Daoy (cell line): ENCODE results near the gene TMEM106C. TPM values are rescaled to one million over a fixed set of nuclear protein-coding genes. Genes with fewer than 3 reads are reported as not detected.
"Not testable (repeated sequence)": the region's sequence is repeated elsewhere in the genome, so short reads cannot be mapped to it uniquely, and the experiment has no call there.

Experiments used
- DNase-seq: peaks from one replicate; pipeline ENCODE4 v3.0.0-alpha.2; 2015; ENCODE audit warnings: low read depth
- total RNA-seq: library from RNA; depleted of rRNA; stranded (reverse); fragments of >200 nt; shearing (Covaris generic); gene quantifications from 2 replicates; pipeline ENCODE4 v1.2.3, GENCODE V29; 2014

The TMEM106C gene
- total RNA-seq, 1 experiment from 2014 or later: 181 TPM

DNA sequence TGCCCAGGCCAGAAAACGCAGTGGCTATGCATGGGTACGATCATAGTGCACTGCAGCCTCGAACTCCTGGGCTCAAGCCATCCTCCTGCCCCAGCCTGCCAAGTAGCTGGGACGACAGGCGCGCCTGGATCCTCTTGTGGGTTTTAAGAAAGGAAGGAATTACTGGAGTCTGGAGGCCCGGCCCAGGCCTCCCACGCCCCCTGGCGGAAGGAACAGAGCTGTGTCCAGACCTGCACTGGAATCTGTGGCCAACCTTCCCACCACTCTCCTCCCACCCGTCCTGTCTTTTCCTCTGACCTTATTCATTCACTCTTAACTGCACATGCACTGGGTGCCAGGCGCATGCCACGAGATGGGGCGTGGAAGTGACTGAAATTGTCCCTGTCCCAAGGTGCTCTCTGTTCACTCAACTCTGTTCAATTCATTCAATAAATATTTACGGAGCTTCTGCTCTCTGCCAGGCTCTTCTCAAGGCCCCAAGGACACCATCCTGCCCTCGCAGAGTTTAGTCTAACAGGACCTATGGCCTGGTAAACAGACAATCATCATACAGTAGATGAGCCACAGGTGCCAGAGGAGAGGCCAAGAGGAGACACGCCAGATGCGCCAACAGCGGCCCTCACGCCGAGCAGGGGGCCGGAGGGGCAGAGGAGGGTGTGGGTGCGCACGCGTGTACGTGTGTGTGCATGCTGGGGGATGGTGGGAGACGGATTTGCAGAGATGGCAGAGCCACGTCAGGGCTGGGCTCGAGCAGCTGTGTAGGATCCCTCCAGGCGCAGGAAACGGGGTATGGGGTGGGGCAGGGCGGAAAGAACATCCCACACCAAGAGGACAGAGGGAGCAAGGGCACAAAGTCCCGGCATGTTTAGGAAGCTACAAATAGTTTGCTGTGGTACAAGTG, 13.7 kb upstream of the TMEM106C start:
- peak; percentile 79 for DNase-seq

DNA sequence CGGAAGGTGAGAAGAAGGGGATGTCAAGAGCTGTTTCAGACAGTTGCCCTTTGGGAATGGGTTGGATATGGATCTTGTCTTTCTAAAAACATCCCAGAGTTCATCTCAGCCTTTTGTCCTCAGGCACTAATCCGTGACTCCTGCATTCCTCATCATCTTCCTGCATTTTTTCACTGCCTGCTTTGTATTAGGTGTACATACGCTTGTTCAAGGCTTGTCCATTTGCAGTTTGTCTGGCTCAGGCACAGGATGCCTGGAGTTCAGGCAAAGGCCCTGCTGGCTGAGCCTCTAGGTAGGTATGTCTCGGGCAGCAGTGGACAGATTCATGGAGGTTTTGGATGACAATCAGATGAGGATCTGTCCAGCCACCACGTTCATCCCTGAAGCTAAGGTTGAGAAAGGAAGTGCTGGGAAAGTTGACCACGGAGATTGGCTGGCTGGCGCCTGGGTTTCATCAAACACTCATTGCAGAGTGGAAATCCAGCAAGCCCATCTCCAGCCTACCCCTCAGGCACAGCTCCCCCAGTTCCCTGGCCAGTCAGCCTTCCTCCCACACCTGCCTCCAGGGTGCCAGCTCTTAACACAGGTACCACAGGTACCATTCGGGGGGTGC, 12.4 kb upstream of the TMEM106C start:
- no peak for DNase-seq

DNA sequence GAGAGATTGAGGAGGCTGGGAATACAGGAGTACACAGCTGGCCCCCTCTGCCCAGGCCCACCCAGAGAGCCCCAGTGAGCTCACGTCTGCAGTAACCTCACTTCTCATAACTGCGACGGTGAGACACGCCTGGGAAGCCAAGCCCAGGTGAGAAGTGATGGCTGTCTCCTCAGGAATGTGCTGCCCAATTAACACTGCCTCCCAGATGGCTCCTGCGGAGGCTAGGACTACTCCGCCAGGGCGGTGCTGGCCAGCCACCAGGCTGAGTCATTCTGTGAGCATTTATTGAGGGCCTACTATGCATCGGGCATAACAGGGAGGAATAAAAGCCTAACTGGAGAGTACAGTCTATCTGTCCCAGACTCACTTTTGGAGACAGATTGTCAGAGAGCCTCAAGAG, 9.3 kb upstream of the TMEM106C start:
- DNase-seq: peak; percentile 60

DNA sequence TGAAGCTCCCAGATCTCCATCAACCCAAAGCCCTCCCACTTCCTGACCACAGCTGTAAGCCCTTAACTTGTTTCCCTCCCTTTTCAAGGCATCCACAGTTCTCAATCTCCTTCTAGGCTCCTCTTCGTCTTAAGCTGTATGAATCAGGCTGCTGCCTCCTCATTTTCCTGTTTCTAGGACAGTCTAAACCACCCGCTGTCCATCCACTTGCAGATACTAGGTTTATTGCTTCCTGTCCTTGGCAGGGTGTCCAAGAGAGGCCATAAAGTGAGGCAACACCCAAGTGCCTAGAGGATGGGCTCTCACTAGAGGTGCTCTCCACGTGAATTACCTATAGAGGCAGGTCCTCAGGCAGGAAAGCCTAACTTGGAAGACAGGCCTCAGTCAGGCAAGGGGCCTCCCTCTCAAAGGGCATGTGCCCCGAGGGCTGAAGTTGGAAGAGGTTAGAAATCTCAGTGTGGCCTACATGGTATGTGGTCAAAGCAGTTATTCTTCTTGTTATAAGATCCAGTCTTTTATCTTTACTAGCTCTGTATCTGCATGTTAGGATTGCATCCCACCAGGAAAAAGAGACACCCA, 8.8 kb upstream of the TMEM106C start:
- DNase-seq: no peak

DNA sequence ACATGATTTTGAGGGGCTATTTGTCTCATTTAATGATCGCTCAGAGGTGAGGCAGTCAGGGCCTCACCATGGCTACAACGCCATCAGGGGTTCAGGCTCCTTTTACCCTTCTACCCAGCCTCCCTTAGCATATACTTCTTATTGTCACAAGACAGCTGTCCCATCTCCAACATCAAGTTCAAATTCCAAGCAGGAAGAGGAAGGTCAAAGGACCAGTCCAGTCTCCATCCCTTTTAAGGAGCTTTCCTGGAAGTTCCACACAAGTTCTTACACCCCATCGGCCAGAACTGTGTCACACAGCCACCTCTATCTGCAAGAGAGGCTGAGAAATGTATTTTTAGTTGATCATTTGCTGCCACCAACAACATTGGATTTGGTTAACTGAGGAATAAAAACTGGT, 8.3 kb upstream of the TMEM106C start:
- no peak for DNase-seq

DNA sequence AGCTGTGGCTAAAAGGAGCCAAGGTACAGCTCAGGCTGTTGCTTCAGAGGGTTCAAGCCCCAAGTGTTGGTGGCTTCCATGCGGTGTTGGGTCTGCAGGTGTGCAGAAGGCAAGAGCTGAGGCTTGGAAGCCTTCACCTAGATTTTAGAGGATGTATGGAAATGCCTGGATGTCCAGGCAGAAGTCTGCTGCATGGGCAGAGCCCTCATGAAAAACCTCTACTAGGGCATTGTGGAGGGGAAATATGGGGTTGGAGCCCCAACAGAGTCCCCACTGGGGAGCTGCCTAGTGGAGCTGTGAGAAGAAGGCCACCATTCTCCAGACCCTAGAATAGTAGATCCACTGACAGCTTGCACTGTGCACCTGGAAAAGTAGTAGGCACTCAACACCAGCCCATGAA, 5.7 kb upstream of the TMEM106C start:
- DNase-seq: not testable (repeated sequence)

DNA sequence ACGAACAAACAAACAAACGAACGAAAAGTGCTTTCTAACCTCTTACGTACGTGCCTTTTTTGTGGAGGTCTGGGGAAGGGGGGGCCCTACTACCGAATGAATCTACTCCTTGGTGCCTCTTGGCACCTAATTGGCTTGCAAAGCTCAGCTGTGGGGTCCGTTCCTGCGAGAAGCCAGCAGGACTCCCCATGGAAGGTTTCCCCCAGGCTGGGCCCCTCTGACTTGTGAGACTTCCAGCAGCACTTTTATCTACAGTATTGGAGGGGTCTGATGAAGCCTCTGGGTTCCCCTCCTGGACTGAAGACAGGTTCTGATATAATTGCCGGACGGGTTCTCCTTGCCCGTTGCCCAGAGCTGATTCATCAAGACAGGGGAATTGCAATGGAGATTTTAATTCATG, 1.2 kb upstream of the TMEM106C start:
- no peak for DNase-seq

DNA sequence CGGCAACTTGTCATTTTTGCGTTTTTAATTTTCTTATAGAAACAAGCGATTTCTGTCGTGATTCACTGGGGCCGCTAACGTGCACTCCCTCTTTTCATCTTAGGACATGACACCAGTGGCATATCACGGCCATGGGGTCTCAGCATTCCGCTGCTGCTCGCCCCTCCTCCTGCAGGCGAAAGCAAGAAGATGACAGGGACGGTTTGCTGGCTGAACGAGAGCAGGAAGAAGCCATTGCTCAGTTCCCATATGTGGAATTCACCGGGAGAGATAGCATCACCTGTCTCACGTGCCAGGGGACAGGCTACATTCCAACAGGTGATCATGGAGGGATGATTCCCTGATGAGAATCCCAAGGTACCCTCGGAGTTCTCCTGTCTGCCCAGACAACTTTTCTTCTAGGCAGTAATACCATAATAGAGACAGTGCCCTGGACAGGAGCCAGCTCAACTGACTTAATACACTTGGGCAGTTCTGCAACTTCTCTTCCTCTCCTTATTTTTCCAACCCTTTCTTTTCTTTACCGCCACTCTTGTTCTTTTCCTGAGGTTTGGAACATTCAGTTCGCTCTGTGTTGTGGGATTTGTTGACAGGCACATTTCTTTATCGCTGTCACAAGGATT, 821 bp downstream of the TMEM106C start:
- no peak for DNase-seq

DNA sequence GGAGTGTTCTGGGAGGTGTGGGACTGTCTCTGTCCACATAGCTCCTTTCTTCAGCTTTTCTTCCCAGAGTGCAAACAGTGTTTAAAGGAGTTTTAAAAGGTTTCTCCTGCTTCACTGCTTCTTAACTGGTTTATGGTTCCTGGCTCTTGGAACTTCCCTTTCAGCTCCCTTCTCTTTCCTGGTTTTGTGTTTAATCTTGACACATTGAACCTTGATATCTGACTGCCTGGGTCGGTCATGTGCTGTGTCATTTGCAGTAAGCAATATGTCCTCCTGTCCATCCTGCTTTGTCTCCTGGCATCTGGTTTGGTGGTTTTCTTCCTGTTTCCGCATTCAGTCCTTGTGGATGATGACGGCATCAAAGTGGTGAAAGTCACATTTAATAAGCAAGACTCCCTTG, 2.2 kb downstream of the TMEM106C start:
- DNase-seq: no peak

DNA sequence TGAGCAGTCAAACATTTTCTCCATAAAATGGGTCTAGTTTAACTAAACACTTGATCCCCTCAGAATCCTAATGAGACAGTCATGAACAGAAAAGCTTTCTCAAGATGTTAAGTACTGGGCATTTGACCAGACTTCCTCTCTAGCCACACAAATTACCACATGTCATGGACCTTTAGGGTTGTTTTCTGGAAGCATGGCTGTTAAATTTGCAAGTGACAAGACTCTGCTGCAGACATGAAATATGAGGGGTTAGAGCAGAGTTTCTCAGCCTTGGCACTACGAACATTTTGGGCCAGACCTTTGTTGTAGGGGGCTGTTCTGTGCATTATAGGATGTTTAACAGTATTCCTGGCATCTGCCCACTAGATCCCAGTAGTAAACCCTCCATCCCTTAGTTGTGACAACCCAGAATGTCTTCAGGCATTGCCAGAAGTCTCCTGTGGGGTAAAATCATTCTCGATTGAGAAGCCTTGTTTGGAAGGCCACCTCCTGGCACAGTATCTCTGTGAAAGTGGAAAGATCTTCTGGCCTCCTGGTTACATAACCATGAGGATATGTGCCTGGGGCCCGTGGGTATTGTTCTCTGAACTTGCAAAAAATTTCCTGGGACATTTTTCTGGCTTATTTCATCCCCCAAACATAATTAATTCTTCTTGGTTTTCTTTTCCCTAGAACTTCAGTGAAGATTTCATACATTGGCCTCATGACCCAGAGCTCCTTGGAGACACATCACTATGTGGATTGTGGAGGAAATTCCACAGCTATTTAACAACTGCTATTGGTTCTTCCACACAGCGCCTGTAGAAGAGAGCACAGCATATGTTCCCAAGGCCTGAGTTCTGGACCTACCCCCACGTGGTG, 4.3 kb downstream of the TMEM106C start:
- DNase-seq: no peak

DNA sequence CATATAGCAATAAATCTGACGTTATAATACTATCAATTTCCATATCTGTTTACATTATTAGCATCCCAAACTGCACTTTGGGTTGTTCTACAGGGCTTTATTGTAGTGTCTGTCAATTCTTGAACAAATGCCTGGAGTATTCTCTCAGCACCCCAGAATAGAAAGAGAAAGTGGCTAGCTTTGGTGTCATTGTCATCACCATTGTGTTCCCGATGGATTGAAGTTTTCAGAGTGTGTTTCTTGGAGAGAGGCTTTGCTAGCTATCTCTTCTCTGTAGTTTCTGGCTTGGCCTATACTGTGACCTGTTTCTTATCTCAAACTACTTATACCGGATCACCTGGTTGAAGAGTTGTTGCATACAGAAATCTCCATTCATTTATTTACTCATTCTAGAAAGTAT, 6.4 kb downstream of the TMEM106C start:
- DNase-seq: no peak

DNA sequence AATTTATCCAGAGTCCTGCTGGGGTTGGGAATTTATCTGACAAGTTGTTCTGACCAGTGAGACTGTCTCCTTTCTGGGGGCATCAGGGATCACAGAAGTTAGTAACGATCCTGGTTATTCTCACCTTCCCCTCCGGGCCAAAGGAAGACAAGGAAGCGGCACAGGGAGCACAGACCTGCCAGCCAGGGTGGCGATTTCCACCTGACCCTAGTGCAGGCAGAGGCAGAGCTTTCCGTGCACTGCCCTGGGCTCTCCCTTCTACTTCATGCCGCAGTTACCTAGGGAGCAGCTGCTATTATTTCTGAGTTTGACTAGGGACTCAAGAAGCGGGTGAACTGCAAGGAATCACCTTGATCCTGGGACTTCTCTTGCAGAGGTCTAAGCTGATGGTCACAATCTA, 7.4 kb downstream of the TMEM106C start:
- DNase-seq: no peak

DNA sequence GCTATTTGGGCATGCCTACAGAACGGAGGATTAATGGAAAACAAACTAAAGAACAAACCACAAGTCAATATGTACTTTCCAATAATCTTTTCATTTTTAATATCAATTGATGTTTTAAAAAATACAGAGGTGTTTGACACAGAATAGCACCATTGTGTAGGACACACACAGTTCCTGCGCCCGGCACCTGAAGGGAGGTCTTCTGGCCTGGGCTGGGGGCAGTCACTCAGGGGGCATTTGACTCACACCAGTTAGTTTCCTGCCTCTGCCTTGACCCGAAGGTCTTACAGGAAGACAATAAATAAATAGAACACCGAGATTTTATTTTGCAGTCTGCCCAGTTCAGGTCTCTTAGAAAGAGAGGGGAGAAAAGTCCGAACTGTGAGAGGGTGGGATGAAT, 9.5 kb downstream of the TMEM106C start:
- no peak for DNase-seq

DNA sequence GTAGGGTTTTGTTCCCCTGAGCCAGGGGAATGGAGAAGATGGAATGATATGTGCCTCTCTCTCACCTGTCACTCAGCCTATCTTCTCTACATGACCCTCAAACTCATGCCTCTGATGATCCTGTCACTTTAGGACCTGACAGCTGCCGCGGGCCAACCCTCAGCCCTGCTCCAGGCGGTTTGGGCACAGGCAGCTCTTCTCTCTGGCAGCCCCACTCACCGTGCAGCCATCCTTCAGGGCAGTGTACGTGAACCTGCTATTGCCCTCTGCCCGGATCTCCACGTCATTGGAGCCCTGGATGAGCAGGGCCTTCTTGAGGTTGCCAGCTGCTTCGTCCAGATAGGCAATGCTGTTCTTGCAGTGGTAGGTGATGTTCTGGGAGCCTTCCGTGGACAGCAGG, 10.5 kb downstream of the TMEM106C start:
- DNase-seq: no peak

DNA sequence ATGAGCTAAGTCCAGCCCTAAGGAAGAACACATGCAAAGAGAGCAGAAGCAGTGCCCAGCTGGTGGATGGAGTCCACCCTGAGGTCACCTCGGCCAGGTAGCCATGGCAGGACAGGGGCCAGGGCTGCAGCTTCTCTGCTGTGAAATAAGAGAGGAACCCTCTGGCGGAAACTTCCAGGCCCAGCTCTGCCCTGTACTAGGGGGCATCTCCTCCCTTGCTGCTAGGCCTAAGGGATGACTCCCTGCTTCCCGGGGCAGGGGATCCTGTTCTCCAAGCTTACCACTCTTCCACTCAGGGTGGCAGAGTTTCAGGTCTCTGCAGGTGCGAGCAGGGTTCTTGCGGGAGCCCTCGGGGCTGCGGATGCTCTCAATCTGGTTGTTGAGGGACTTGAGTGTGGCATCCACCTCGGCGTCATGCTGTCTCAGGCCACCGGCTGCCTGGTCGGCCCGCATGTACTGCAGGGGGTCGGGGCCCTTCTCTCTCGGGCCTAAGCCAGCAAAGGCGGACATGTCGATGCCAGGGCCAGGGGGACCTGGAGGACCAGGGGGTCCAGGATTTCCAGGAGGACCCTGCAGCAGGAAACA, 11.7 kb downstream of the TMEM106C start:
- no peak for DNase-seq

DNA sequence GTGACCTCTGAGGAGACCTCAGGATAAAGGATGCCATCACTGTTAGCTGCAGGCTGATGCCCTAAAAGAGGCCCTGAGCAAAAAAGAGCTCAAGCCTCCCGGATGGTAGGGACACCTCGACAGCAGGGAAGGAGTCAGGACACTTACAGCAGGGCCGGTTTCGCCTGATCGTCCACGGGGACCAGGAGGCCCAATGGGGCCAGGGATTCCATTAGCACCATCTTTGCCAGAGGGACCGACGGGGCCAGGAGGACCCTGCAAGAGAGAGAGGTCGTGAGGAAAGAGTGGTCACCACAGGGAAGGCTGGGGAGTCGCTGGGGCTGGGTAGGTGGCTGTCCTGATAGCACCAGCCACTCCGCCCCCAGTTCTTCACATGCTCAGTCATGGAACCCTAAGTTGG, 12.4 kb downstream of the TMEM106C start:
- no peak for DNase-seq

DNA sequence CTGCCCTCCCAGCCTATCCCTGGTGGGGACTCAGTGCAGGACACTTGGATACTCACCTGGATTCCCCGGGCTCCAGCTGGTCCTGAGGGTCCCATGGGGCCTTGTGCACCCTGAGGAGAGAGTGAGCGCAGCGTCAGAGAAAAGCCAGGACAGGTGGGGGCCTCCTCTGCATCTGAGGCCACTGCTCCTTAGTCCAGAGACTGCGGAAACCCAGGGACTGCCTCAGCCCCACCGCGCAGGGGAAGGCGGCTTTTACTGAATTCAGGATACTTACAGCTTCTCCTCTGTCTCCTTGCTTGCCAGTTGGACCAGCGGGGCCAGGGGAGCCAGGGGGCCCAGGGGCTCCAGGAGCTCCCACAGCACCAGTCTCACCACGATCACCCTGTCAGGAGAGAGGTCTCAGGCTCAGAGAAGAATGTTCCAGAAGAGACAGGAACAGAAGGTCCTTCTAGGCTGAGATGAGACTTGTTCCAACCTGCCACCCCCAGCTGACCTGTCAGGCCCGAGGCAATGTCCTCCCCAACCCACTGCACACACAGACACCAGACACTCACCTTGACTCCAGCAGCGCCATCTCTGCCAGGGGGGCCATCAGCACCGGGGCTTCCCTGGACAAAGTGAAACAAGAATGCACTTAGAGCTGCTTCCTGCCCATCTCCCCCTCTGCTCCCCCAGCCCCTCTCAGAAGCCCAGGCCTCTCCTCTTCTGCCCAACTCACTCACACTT, 13.8 kb downstream of the TMEM106C start:
- DNase-seq: no peak

DNA sequence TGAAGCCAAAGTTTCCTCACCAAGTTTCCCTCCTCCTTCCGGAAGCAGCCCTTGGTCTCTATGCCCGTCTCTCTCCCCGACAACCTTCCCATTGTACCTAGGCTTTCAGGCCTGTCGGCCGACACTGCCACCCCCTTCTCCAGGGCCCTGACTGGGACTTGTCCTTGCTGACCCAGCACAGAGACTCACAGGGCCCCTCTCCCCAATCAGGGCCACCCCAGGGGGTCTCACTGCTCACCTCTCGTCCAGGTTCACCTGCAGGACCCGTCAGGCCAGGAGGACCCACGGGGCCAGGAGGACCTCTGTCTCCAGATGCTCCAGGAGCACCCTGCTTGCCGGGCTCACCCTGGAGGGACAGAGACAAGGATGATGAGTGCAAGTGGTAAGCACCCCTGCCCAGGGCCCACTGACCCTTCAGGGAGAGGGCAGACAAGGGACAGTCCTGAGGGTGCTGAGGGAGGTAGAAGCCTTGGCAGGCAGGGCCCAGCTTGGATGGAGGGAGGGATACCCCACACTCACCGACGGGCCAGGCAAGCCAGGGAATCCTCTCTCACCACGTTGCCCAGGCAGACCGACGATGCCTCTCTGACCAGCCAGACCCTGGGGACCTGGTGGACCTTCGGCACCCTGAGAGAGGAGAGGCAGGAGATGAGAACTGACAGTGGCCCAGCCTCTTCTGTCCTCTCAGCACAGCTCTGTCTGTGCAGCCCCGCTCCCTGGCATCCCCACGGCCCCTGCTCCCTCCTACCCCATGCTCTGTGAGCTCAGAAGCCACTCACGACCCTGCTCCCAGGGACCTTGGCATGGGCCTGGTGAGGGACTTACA, 14.6 kb downstream of the TMEM106C start:
- DNase-seq: no peak

DNA sequence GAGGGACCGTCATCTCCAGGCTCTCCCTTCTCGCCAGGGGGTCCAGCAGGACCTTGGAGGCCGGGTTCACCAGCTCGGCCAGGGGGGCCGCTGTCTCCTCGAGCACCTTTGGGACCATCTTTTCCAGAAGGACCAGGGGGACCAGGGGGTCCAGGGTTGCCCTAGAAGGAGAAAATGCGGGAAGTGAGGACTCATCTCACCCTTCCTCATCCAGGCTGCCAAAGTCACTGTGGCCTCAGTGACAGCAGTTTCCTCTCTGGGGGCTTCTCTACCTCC, 15.1 kb downstream of the TMEM106C start:
- DNase-seq: no peak

DNA sequence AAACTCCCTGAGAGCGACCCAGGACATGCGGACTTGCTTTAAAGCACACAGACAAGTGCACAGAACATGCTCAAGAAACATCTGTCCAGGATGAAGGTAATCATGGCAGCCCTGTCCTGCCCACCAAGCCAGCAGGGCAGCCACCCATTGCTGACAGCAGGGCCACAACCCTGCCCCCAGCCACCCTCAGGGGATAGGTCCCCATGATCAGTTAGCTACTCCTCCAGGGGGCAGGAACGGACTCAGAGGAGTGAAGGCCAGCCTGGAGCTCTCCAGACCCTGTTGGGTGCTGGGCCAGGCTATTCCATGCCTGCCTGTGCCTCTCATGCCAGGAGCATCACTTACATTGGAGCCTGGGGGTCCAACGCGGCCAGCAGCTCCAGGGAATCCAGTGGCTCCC, 15.8 kb downstream of the TMEM106C start:
- no peak for DNase-seq
